Common myeloid progenitor, CD34-positive (primary cell): Measurements from ENCODE around the gene HAO1.

Experiments used
- CTCF ChIA-PET: fragments of 350-600 bp; sonication (Branson Sonifier 250); formaldehyde crosslinking; loops from one replicate; lab custom pipeline; 2021; ENCODE audit warnings: antibody characterized with exemption; lab: Charles Lee
- POLR2A ChIA-PET: fragments of 350-600 bp; sonication (Branson Sonifier 250); formaldehyde crosslinking; loops from one replicate; lab custom pipeline; 2021; ENCODE audit warnings: antibody characterized with exemption; lab: Charles Lee
- DNase-seq, 3 donors: peaks; one replicate each; pipeline versions ENCODE4 v3.0.0 to v3.0.0-alpha.2; 2013
- H3K27ac ChIP-seq, 2 experiments: 1 replicate in 1 of 2; 2 replicates in 1 of 2; pipeline ENCODE4 v1.7.0; 2013; ENCODE audit warnings: inconsistent platforms in 2 of 2, low read length in 2 of 2, mild to moderate bottlenecking in 2 of 2, low read depth in 1 of 2, moderate library complexity in 1 of 2; ENCODE audit not compliant: severe bottlenecking in 2 of 2, insufficient read depth in 1 of 2, poor library complexity in 1 of 2
- H3K27me3 ChIP-seq, 5 experiments: replicated peaks in 2 of 5; 1 replicate in 3 of 5; 2 replicates in 2 of 5; pipeline versions ENCODE4 v1.6.1 to v1.7.0; 2013; ENCODE audit warnings: low read length in 4 of 5, mild to moderate bottlenecking in 2 of 5, moderate library complexity in 2 of 5, inconsistent platforms in 1 of 5; ENCODE audit not compliant: insufficient read depth in 5 of 5, control insufficient read depth in 4 of 5
- H3K36me3 ChIP-seq, 4 experiments: 1 replicate in 2 of 4; 2 replicates in 2 of 4; pipeline versions ENCODE4 v1.6.1 to v1.7.0; 2013; ENCODE audit warnings: low read length in 3 of 4, control low read depth in 1 of 4, mild to moderate bottlenecking in 1 of 4; ENCODE audit not compliant: control insufficient read depth in 4 of 4, insufficient read depth in 4 of 4
- H3K4me1 ChIP-seq, 4 experiments: 1 replicate in 3 of 4; 2 replicates in 1 of 4; pipeline versions ENCODE4 v1.6.1 to v1.7.1; 2013; ENCODE audit warnings: low read length in 3 of 4, mild to moderate bottlenecking in 3 of 4, control low read depth in 1 of 4, inconsistent platforms in 1 of 4, moderate library complexity in 1 of 4; ENCODE audit not compliant: control insufficient read depth in 4 of 4, insufficient read depth in 4 of 4; ENCODE audit errors: control extremely low read depth in 1 of 4
- H3K4me3 ChIP-seq, 7 experiments: 1 replicate in 4 of 7; 2 replicates in 3 of 7; pipeline versions ENCODE4 v1.5.1 to v1.7.0; 2013; ENCODE audit warnings: mild to moderate bottlenecking in 7 of 7, low read length in 6 of 7, moderate library complexity in 6 of 7, inconsistent platforms in 2 of 7, low read depth in 2 of 7, control low read depth in 1 of 7; ENCODE audit not compliant: insufficient read depth in 4 of 7, control insufficient read depth in 1 of 7; ENCODE audit errors: extremely low read depth in 1 of 7
- H3K9me3 ChIP-seq, 5 experiments: 1 replicate in 4 of 5; 2 replicates in 1 of 5; pipeline versions ENCODE4 v1.6.1 to v1.7.1; 2013; ENCODE audit warnings: low read length in 4 of 5, mild to moderate bottlenecking in 2 of 5, inconsistent platforms in 1 of 5, low read depth in 1 of 5, moderate library complexity in 1 of 5; ENCODE audit not compliant: control insufficient read depth in 4 of 5, insufficient read depth in 2 of 5; ENCODE audit errors: control extremely low read depth in 1 of 5
- WGBS: methylation state at CpG from one replicate; pipeline ENCODE4 v1.1.5; 2013; ENCODE audit not compliant: insufficient coverage; 5-methylcytosine and 5-hydroxymethylcytosine counted together

Gene HAO1

DNA sequence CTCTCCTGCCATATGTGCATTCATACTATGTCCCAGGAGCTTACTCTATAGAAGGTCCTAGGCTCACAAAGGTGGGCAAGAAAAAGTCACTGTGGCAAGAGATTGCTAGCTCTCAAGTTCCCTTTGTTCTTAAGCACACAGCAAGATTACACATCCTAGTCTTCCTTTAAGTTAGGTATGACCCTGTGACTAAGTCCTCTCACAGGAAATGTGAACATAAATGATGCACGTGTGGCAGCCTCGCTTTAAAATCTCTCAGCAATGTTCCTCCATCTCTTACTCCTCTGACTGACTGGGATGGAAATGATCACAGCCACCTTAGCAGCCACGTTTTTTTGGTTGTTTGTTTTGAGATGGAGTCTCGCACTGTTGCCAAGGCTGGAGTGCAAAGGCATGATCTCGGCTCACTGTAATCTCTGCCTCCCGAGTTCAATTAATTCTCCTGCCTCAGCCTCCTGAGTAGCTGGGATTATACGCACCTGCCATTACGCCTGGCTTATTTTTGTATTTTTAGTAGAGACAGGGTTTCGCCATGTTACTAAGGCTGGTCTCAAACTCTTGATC, 35.7 kb upstream of the HAO1 start:
- Histone ChIP-seq H3K9me3 (no peaks in the 10 kb centered on the region), H3K27me3 (peaks cover 0 to 2% (median 0%) of the 10 kb centered on the region in 5 experiments), H3K4me3 (no peak overlapping the region), H3K4me1 (peaks cover 0 to 2% (median 0%) of the 10 kb centered on the region in 4 experiments), H3K27ac (no peak overlapping the region), H3K36me3 (peaks cover 0 to 11% (median under 1%) of the 10 kb centered on the region in 4 experiments)
- DNase-seq = no peak
- CTCF ChIA-PET = interaction anchor here (0.6 to 2.7 kb wide), 2 partner anchors 18 to 746 kb away, joined by 3 to 10 read pairs; no protein-coding TSS in a partner anchor
- 85% methylated on average over 5 of the region's 9 CpGs for WGBS
- POLR2A ChIA-PET = interaction anchor here (0.7 kb wide), 1 partner anchor 747 kb away, joined by 3 read pairs; no protein-coding TSS in a partner anchor

DNA sequence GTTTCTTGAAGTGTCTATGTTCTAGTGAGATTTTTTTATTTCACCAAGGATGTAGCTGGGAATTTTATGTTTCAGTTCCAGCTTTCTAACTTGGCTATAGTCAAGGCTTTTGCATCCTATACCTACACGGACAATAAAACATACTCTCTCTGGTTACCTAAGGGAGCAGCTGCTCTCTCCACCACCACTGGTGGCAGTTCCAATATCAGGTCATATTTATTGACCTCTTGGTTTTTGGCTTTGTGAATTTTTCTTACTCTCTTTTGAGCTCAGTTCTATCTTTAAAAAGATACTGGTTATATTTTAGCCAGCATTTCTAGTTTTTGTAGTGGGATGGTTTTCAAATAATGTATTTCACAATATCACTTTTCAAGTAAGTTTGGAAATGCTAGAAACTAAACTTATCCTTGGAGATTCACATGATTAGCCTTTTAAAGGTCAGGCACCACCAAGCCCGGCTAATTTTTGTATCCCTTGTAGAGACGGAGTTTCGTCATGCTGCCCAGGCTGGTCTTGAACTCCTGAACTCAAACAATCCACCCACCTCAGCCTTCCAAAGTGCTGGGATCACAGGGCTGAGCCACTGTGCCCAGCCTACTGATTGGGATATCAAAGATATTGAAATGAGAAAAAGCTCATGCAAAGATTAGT, 34.7 kb upstream of the HAO1 start:
- DNase-seq = no peak
- peaks cover 0 to 6% (median under 1%) of the 10 kb centered on the region in 4 experiments for H3K36me3 ChIP-seq
- POLR2A ChIA-PET = interaction anchor here (0.6 kb wide), 1 partner anchor 55 kb away, joined by 3 read pairs; no protein-coding TSS in a partner anchor
- peaks cover 0 to 2% (median 0%) of the 10 kb centered on the region in 5 experiments for H3K27me3 ChIP-seq
- 97% methylated on average over 4 of the region's 4 CpGs for WGBS
- H3K4me1 ChIP-seq = no peaks in the 10 kb centered on the region
- CTCF ChIA-PET = interaction anchor here (0.9 to 2.7 kb wide), 4 partner anchors 8 to 747 kb away, joined by 3 to 10 read pairs (median 4); no protein-coding TSS in a partner anchor
- H3K4me3 ChIP-seq = no peak overlapping the region
- no peaks in the 10 kb centered on the region for H3K9me3 ChIP-seq
- no peak overlapping the region for H3K27ac ChIP-seq

DNA sequence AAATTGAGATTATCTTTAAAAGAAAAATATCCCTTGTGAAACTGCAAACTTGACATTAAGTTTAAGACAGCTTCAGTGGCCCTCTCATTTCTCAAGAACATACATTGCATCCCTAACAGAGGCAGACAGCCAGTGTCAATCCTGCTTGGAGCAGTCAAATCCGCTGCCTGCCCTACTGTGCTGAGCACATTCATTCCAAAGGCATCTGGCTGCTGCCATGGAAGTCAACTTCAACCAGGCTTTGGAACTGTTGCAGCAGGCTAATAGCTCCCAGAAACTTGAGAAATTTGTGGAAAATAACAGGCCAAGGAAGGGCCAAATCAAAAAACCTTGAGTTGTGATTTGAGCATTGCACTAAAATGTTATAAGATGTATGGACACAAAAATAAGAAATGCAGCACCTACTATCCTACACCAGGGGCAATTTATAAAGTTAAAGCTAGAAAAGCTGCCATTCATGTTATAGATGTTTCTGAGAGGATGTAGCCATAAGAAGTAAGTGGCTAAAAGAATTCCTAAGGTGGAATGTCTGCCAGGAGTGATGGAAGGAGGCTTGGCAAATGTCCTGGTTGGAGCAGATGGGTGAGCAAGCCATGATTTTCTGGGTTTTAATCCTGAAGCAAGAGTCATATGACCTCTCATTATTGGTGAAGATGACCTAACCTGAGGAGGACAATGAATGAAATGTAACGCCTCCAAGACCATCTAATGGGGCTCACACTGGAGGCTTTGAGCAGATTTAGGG, 31.4 kb upstream of the HAO1 start:
- WGBS = 100% methylated on average over 2 of the region's 2 CpGs
- CTCF ChIA-PET = interaction anchor here (1.8 kb wide), 1 partner anchor 9 kb away, joined by 4 read pairs; no protein-coding TSS in a partner anchor

DNA sequence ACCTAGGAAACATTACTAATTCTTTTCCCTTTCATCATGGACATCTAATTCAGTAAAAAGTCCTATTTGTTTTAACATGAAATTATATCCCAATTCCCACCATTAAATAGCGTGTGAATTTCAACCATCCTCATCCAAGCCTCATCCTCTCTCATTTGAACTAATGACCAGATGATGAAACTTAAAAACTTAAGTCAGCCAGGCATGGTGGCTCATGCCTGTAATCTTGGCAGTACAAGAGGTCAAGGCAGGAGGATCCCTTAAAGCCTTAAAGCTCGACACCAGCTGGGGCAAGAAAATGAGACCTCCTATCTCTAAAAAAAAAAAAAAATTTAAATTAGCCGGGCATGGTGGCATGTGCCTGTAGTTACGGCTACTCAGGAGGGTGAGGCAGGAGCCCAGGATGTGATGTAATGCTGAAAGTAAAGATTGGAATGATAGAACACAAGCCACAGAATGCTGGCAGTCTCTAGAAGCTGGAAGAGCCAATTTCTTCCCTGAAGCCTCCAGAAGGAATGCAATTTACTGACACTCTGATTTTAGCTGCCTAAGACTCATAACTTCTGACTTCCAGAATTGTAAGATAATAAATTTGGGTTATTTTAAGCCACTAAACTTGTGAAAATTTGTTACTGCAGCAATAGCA, 27.1 kb upstream of the HAO1 start:
- H3K4me1 ChIP-seq = no peaks in the 10 kb centered on the region
- CTCF ChIA-PET = interaction anchor here (0.9 to 1.7 kb wide), 3 partner anchors 16 to 777 kb away, joined by 3 to 4 read pairs (median 4); no protein-coding TSS in a partner anchor
- DNase-seq = no peak

More for the DNA sequence above, 31.4 kb upstream of the HAO1 start:
- H3K27ac ChIP-seq = no peak overlapping the region
- POLR2A ChIA-PET = no interaction called here
- H3K4me3 ChIP-seq = no peak overlapping the region
- no peaks in the 10 kb centered on the region for H3K36me3 ChIP-seq
- no peaks in the 10 kb centered on the region for H3K9me3 ChIP-seq
- DNase-seq = no peak
- no peaks in the 10 kb centered on the region for H3K4me1 ChIP-seq
- H3K27me3 ChIP-seq = peaks cover 0 to 2% (median 0%) of the 10 kb centered on the region in 5 experiments

DNA sequence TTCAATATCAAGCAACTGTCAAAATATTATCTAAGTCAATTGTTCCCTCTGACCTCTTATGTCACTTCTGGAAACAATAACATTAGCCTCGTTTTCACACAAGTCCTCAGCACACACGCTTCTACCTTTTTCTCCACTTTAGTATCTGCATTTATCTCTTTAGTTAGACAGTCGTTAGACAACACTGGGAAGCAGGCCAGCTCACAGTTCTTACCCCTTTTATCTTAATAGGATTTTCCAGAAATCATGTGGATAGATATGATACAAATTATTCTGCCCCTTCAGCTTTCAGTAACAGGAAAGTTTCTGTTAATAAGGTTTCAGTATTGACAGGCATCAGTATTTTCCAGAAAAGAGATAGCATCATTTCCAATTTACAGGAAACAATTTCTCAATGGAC, 25.9 kb upstream of the HAO1 start:
- Histone ChIP-seq H3K27me3 (no peaks in the 10 kb centered on the region), H3K4me3 (no peak overlapping the region), H3K4me1 (no peaks in the 10 kb centered on the region), H3K36me3 (no peaks in the 10 kb centered on the region), H3K27ac (no peak overlapping the region), H3K9me3 (no peaks in the 10 kb centered on the region)
- no peak for DNase-seq
- CTCF ChIA-PET = no interaction called here
- POLR2A ChIA-PET = no interaction called here
- WGBS = 79% methylated on average over 2 of the region's 3 CpGs

More for the DNA sequence above, 27.1 kb upstream of the HAO1 start:
- no peaks in the 10 kb centered on the region for H3K9me3 ChIP-seq
- no peak overlapping the region for H3K4me3 ChIP-seq
- 100% methylated on average over 3 of the region's 4 CpGs for WGBS
- peaks cover 0 to 2% (median 0%) of the 10 kb centered on the region in 5 experiments for H3K27me3 ChIP-seq
- H3K27ac ChIP-seq = no peak overlapping the region
- H3K36me3 ChIP-seq = no peaks in the 10 kb centered on the region
- POLR2A ChIA-PET = interaction anchor here (0.5 kb wide), 1 partner anchor 17 kb away, joined by 3 read pairs; no protein-coding TSS in a partner anchor

DNA sequence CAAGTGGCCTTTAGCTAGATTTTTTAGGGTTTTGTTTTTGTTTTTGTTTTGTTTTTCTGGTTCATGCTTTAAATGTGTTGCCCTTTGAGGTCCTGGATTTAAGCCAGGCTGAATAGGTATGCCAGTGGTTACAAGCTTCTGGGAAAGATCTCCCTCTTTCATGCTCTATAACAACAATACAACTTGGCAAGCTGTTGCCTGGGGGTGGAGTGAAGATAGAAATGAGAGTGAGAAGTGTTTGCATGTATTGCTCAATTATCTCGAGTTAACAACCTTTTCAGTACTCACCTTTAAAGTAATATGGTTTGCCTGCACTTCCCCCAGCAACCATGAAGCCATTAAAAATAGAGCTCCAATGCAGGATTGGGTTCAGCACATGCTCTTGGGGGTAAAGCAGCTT, 19.2 kb upstream of the HAO1 start:
- Histone ChIP-seq H3K27me3 (no peaks in the 10 kb centered on the region), H3K4me3 (no peak overlapping the region), H3K4me1 (no peaks in the 10 kb centered on the region), H3K27ac (no peak overlapping the region), H3K36me3 (no peaks in the 10 kb centered on the region), H3K9me3 (peaks cover 0 to 6% (median 0%) of the 10 kb centered on the region in 5 experiments)
- WGBS = no CpG with 5 or more reads among the region's 1 CpG
- DNase-seq = no peak
- ChIA-PET POLR2A (no interaction called here), CTCF (no interaction called here)
